Mononuclear cell (primary cell): ENCODE measurements around the gene WHRN. TPM values are rescaled to one million over a fixed set of nuclear protein-coding genes. Genes with fewer than 3 reads are reported as not detected.

Experiments used
- total RNA-seq: library from RNA; depleted of rRNA; stranded (reverse); fragments of >200 nt; gene quantifications from one replicate; pipeline ENCODE4 v1.2.3, GENCODE V29; 2012

The WHRN gene
- total RNA-seq, 1 donor = 4.7 TPM

Other genes with a start within 250 kb of the WHRN start
- gene ORM1, start 182.4 kb downstream of the WHRN start, total RNA-seq = not detected
- gene ORM2, start 175.6 kb downstream of the WHRN start, total RNA-seq = not detected
- 99.5 TPM for gene AKNA, start 117.5 kb downstream of the WHRN start, total RNA-seq
- 265 TPM for gene ATP6V1G1, start 82.3 kb upstream of the WHRN start, total RNA-seq
- gene TMEM268, start 105.8 kb upstream of the WHRN start, total RNA-seq = 11.8 TPM
- not detected for gene TEX53, start 152.3 kb upstream of the WHRN start, total RNA-seq
- not detected for gene TEX48, start 176.7 kb upstream of the WHRN start, total RNA-seq